ENCODE results near the gene KCNQ2.

DNA sequence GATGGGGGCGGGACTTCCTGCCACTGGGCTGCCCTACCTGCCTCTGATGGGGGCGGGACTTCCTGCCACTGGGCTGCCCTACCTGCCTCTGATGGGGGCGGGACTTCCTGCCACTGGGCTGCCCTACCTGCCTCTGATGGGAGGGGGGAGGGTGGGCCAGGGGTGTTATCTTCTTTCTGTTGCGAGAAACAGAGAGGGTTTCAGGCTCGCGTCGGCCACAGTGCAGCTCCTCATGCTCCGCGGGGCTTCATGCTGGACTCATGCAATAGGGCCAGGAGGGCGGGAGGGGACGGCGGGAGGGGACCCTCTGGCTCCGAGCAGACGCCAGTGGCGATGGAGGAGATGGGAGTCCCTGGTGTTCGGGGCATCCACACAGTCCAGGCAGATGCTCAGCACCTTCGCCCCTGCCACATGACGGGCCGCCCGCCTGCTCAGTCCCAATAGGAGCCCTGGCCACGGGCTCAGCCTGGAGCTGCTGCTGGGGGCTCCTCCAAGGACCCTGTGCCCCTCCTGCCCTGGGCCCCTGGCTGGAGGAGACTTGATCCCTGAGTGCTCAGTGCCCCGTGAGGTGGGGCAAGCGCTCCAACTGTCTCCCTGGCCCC lies 62.5 kb downstream of the KCNQ2 start:
- TF ChIP-seq CTCF (IDR thresholded peaks at IDR 0.05) (no peak), POLR2A (IDR thresholded peaks at IDR 0.05) (no peak)

All from prostate gland (tissue), 2 donors.